Activated naive CD4-positive, alpha-beta T cell treated with anti-CD3 and anti-CD28 coated beads, Interleukin-2, amount 50 U/mL, for 72 hours (primary cell): ENCODE measurements around the gene CILP. TPM values are rescaled to one million over a fixed set of nuclear protein-coding genes. Genes with fewer than 3 reads are reported as not detected.

Experiments
- ATAC-seq, 2 donors: fragments of 150-1000 bp; cut with Tn5 transposase; 2 replicates each; pipeline ENCODE4 v1.10.0; 2021; ENCODE audit warnings: mild to moderate bottlenecking in 2 of 2, moderate library complexity in 2 of 2
- DNase-seq, 2 donors: peaks; one replicate each; pipeline ENCODE4 v3.0.0; 2021 to 2022; ENCODE audit warnings: low spot score in 2 of 2
- H3K27ac Mint-ChIP-seq, 2 donors: one replicate each; pipeline ENCODE4 v1.8.0; 2022; ENCODE audit warnings: mild to moderate bottlenecking in 2 of 2, mixed read lengths in 2 of 2
- H3K36me3 Mint-ChIP-seq, 2 donors: one replicate each; pipeline ENCODE4 v1.8.0; 2022; ENCODE audit warnings: mixed read lengths in 2 of 2
- H3K9me3 Mint-ChIP-seq, 2 donors: one replicate each; pipeline ENCODE4 v1.8.0; 2022; ENCODE audit warnings: mixed read lengths in 2 of 2
- total RNA-seq, 2 donors: library from RNA; stranded (reverse); gene quantifications; one replicate each; pipeline ENCODE4 v1.2.3, GENCODE V29; 2022

The CILP gene, protein sequence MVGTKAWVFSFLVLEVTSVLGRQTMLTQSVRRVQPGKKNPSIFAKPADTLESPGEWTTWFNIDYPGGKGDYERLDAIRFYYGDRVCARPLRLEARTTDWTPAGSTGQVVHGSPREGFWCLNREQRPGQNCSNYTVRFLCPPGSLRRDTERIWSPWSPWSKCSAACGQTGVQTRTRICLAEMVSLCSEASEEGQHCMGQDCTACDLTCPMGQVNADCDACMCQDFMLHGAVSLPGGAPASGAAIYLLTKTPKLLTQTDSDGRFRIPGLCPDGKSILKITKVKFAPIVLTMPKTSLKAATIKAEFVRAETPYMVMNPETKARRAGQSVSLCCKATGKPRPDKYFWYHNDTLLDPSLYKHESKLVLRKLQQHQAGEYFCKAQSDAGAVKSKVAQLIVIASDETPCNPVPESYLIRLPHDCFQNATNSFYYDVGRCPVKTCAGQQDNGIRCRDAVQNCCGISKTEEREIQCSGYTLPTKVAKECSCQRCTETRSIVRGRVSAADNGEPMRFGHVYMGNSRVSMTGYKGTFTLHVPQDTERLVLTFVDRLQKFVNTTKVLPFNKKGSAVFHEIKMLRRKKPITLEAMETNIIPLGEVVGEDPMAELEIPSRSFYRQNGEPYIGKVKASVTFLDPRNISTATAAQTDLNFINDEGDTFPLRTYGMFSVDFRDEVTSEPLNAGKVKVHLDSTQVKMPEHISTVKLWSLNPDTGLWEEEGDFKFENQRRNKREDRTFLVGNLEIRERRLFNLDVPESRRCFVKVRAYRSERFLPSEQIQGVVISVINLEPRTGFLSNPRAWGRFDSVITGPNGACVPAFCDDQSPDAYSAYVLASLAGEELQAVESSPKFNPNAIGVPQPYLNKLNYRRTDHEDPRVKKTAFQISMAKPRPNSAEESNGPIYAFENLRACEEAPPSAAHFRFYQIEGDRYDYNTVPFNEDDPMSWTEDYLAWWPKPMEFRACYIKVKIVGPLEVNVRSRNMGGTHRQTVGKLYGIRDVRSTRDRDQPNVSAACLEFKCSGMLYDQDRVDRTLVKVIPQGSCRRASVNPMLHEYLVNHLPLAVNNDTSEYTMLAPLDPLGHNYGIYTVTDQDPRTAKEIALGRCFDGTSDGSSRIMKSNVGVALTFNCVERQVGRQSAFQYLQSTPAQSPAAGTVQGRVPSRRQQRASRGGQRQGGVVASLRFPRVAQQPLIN
- under 1 TPM in 1 of 2 donors, not detected in 1; 0.04 TPM for total RNA-seq

DNA sequence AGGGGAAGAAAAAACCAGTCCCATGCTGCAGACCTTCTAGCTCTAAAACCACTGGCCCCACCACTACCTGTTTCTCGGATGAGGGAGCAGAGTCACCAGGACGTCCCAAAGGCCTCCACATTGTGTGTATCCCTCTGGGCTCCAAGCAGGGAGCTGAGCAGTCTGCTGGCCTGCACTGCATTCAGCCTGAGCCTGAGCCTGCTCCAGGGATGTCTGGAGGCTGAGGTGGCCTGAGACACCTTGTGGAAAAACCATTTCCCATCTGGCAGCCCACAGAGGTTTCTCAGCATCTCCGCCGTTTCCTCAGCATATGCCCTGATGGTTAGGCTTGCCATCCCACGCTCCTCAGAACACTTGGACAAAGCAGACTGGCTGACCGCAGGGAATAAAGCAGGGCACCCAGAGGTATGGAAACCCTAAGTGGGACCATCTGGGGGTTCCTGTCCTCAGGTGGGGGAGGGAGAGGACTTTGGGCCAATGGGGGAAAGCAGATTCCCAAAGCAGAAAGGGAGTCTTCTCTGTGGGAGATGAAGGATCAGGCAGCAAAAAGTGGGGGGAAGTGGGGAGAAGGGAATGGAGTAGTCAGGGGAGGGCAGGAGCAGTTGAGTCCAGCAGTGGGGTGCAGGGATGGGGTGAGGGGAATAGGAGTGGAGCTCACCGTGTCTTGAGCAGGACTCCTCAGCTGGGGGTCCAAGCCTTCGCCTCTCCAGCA, at the start of gene CILP:
CILP (minus strand) TSS at position 704 of the 712 bp plus-strand sequence. CDS start 1,718 bp downstream, outside the sequence.
- H3K36me3 Mint-ChIP-seq: no peaks in the 10 kb centered on the region
- no peaks in the 10 kb centered on the region for H3K9me3 Mint-ChIP-seq
- peak within 1 kb of the TSS in 1 of 2 donors; percentile 17 for H3K27ac Mint-ChIP-seq
- no peak for DNase-seq
- no peak for ATAC-seq

DNA sequence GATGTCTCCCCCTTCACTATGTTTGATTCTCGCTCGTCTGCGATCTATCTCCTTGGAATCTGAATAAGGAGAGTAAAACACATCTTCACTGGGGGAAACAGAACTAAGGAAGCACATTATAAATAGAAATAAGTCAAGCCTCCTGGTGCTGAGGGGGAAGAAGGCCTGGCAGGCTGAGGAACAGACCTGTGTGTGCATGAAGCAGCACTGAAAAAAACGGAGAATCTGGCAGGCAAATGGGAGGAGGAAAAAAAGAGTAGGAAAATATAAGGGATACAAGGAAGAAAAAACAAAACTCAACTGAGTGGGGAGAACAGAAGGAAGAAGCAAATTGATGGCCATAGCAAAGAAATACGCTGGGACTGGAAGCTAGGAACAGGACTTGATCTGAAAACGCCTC, 49.7 kb upstream of the CILP start:
- H3K36me3 Mint-ChIP-seq: peaks cover 10 to 13% of the 10 kb centered on the region in 2 donors
- H3K27ac Mint-ChIP-seq: no peak overlapping the region
- no peak for ATAC-seq
- H3K9me3 Mint-ChIP-seq: no peaks in the 10 kb centered on the region
- DNase-seq: no peak

DNA sequence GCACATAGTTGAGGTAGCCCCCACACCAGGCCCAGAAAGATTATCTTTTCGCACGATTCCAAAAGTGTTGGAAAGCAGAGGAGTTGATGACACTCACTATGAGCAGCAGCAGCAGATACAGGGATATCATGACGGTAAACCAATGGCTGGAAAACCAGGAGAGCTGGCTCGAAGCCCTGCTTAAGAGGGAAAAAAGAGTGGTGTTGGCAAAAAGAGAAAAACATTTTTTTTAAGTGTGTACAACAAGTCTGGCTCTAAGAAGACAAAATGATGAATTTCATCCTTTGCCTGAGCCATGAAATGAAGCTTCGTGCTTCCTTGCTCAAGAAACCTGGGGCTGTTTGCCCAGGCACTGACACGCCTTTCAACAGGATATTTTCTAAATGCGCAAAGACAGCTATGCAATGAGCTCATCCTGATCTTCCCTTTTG, 48.1 kb upstream of the CILP start:
- peaks cover 10 to 13% of the 10 kb centered on the region in 2 donors for H3K36me3 Mint-ChIP-seq
- no peak overlapping the region for H3K27ac Mint-ChIP-seq
- DNase-seq (no peak), ATAC-seq (no peak)
- no peaks in the 10 kb centered on the region for H3K9me3 Mint-ChIP-seq

DNA sequence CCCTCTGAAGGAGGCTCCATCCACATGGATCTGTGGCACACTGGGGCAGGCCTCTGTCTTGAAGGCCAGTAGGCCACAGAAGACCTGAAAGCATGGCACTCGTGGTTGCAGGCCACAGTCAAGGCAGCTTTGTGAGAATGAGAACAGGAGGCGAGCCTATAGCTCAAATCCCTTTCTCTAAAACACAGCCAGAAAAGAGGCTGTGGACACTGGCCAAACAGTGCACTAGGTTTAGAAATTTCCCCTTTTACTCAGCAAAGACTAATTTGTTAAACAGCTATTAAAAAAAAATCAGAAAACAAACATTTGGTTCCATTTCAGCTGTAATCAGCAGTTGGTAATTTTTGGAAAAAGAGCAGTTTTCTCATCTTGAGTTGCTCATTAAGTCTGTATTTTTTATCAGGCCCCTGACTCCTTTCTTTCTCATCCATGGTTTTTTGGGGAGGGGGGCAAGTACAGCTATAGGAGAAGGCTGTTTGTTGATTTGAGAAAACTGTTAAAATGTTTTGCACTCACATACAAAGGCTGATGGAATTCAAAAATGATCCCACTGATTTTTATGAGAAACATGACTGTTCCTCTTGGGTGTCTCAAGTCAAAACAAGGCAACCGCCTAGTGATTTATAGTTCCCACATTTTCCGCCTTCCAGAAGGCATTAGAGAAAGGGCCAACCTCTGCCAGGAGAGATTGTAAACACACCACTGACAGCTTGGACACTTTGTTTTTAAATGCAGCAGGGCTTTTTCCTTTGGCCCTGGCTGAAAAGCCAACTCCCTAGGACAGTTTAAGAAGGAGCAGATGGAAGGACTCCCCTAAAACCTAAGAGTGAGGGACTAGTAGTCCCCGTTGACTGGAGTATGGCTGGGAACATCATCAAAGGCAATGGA, 47.3 kb upstream of the CILP start:
- H3K36me3 Mint-ChIP-seq: peaks cover 10 to 13% of the 10 kb centered on the region in 2 donors
- DNase-seq (no peak), ATAC-seq (no peak)
- H3K27ac Mint-ChIP-seq: no peak overlapping the region
- no peaks in the 10 kb centered on the region for H3K9me3 Mint-ChIP-seq

DNA sequence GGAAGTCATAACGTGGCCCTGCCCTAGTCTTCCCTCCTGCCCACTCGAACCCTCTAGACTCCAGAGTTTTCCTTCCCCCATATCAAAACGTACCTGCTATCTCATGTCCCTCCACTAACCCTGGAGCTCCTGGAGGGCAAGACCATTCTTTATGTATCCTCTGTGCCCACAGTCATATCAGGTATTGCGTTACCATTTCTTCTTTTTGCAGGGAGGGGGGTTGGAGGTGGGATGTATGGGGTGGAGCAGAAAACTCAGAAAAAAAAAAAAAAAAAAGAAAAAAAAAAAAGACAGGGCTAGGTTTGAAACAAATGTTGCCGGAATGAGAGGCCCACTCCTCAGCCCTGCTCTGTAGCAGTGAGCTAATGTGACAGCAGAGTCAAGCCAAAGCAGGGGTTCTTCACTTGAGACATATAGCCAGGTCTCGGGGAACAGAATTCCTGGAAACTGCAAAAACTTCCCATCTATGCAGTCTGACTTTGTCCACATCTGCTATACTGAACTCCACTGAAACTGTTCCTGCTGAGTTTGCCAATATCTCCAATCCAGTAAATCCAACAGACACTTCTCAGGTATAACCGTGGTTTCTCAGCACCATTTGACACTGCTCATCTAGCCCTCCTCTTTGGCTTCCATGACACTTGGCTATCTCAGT, 44.3 kb upstream of the CILP start:
- no peaks in the 10 kb centered on the region for H3K9me3 Mint-ChIP-seq
- no peak overlapping the region for H3K27ac Mint-ChIP-seq
- no peak for DNase-seq
- no peak for ATAC-seq
- peaks cover 3 to 7% of the 10 kb centered on the region in 2 donors for H3K36me3 Mint-ChIP-seq

DNA sequence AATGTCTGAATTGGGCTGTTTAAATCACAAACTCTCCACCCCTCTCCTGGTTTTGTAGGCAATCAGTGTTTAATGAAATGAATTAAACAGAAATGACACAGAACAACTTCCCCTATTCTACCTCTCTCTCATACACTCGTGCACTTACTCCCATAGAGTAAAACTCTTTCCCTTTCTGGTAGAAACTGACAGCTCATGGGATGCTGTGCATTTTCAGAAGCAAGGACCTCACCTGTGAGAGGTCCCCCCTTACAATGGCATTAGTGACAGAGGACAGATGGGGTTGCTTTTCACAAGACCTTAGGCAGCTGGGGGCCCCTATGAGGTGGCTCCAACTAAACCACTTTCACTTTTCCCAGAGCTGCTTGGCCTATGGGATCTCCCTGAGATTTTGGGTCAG, 43.5 kb upstream of the CILP start:
- Mint-ChIP-seq H3K9me3 (no peaks in the 10 kb centered on the region), H3K36me3 (peaks cover 0 to 4% of the 10 kb centered on the region in 2 donors), H3K27ac (no peak overlapping the region)

DNA sequence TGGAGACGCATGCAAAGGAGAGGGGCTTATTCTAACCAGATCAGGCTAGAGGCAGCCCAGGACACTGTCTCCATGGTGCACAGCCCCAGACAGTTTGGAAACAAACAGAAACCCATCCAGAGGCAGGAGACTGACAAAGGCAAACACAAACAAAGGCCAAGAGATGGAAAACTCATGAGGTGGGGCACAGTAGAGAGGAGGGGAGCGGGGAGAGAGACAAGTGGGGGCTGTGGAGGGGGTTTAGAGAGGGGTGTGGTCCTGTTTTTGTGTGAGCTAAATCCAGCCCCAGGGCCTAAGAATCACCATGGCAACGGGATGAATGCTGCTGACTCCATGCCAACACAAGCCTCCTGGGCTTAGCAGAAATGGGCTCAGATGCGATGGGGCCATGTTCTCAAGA, 43.1 kb upstream of the CILP start:
- DNase-seq (no peak), ATAC-seq (no peak)
- Mint-ChIP-seq H3K27ac (no peak overlapping the region), H3K36me3 (peaks cover 0 to 4% of the 10 kb centered on the region in 2 donors), H3K9me3 (no peaks in the 10 kb centered on the region)

More for the DNA sequence above, 43.5 kb upstream of the CILP start:
- no peak for DNase-seq
- no peak for ATAC-seq

DNA sequence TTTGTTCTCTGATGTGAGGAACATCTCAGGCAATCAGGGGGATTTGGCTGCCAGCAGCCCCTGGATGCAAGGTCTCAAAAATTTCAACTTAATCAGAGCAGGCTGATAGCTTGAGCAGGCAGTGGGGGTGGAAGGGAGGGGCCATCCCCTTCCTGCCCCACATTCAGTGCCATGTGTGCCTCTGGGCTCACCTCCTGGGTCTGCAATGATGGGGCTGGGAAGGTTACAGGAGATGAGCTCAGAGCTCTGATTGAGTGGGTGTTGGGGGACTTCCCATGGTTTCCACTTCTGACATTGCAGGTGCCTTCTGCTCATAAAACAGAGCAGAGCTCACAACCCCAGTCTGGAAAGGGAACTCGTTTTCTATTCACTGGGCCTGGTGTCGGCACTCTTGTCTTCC, 38.4 kb upstream of the CILP start:
- DNase-seq (peak; percentile 62 to 71), ATAC-seq (peak; percentile 99 to 100)
- H3K9me3 Mint-ChIP-seq: no peaks in the 10 kb centered on the region

DNA sequence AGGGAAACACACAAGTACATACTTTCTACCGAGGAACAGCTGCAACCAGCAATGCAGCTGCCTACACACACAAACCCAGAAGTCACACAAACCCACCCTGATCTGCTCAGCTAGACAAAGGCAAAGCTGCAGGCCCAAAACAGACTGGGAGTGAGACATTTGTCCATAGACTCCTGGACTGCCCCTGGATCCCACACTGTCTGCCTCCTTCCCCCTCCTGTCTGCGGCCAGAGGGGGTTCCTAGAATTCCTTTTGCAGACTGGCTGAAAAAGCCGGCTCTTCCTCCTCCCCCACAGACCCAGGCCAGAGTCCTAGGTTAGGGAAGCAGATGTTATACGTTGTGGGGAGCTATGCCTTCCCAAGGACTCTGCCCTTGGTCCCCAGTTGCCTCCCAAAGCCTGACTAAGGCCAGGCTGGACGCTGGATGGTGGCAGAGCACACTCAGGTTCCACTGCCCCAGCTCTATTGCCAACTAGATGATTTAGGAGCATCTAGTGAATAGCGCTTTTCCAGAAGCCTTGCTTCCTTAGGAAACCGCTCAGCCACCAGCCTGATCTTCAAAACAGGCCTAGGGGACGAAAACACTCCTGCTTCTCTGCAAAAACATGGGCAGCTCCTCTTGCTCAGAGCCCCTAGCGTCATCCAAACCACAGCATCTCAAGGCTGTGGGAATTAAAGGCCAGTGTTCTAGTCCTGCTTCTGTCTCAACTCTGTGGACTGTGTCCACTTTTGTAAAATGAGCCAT, 37.4 kb upstream of the CILP start:
- peak overlapping the region; percentile 73 to 94 for H3K27ac Mint-ChIP-seq

More for the DNA sequence above, 38.4 kb upstream of the CILP start:
- H3K27ac Mint-ChIP-seq: peak overlapping the region; percentile 73 to 94
- H3K36me3 Mint-ChIP-seq: peaks cover 5 to 6% of the 10 kb centered on the region in 2 donors

DNA sequence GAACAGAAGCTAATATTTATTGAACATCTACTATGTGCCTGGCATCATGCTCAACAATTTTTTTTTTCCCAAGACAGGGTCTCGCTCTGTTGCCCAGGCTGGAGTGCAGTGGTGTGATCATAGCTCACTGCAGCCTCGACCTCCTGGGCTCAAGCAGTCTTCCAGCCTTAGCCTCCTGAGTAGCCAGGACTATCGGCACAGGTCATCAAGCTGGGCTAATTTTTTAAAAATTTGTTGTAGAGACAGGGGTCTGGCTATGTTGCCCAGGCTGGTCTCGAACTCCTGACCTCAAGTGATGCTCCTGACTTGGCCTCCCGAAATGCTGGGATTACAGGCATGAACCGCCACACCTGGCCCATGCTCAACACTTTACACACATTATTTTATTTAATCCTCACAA, 35.7 kb upstream of the CILP start:
- DNase-seq (no peak), ATAC-seq (no peak)
- peak overlapping the region in 1 of 2 donors; percentile 48 for H3K27ac Mint-ChIP-seq
- no peaks in the 10 kb centered on the region for H3K9me3 Mint-ChIP-seq
- H3K36me3 Mint-ChIP-seq: peaks cover 5 to 6% of the 10 kb centered on the region in 2 donors

More for the DNA sequence above, 37.4 kb upstream of the CILP start:
- no peak for DNase-seq
- Mint-ChIP-seq H3K36me3 (peaks cover 5 to 6% of the 10 kb centered on the region in 2 donors), H3K9me3 (no peaks in the 10 kb centered on the region)
- ATAC-seq: no peak

DNA sequence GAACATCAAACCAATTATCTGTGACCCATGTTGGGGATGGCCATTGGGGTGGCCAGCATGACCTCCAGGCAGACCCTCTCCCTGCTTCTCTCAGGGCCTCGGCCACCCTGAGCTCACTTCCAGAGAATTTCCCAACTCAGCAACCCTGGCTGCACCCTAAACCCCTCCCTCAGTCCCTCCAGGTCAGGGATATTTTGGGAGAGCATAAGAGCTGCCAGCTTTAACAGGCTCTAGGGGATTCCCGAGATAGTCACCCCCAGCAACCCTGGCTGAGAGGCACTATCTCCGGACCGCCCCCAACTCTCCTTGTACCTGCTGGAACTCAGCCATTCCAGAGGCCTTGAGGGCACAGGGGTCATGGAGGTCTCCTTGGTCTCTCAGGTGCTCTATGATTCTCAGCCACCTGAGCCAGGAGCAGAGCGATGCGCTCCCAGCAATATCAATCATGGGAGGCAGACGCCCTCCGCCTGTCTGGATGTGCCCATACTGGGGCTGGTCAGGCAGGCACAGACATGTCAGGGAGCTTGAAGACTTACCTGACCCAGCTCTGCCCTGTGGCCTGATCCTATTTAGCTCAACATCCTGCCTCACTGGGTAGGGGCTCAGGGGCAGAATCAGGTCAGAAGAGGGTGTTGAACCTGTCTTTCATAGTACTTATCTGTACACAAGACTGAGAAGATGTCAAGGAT, 34.9 kb upstream of the CILP start:
- no peak for DNase-seq
- H3K36me3 Mint-ChIP-seq: peaks cover 5 to 6% of the 10 kb centered on the region in 2 donors
- H3K9me3 Mint-ChIP-seq: no peaks in the 10 kb centered on the region
- no peak for ATAC-seq
- H3K27ac Mint-ChIP-seq: no peak overlapping the region

DNA sequence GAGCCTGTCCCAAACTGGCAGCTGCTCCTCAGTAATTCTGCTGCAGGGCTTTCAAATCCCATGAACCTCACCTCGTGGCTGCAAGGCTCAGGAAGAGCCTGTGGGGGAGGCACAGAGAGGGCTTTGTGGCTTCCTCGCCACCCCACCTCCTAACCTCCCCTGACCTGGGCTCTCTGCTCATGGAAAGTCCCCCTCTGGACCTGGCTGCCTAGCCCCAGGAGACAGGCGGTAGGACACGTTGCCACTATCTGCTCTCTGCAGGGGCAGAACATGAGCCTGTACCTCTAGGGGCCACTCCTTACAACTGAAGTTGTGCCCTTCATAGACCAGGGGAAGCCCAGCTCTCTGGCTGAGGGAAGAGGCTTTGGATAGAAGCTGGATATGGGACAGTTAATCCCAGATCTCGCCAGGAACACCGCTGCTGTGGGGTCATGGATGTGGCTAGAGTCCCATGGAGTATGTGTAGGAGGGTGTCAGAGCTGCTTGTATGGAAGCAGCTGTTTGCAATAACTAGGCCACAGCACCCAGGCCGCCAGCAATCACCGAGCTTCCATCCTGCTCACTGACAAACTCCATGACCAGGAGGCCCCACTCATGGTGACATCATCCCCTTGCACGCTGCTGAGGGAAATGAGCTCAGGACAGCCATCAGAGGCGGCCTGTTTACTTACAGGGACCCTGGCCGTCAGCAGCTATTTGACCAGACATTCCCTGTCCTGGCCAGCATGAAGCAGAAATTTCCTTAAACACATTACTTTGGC, 34.0 kb upstream of the CILP start:
- DNase-seq (no peak), ATAC-seq (no peak)
- Mint-ChIP-seq H3K9me3 (no peaks in the 10 kb centered on the region), H3K36me3 (peaks cover 5 to 6% of the 10 kb centered on the region in 2 donors), H3K27ac (peak overlapping the region in 1 of 2 donors; percentile 36)

DNA sequence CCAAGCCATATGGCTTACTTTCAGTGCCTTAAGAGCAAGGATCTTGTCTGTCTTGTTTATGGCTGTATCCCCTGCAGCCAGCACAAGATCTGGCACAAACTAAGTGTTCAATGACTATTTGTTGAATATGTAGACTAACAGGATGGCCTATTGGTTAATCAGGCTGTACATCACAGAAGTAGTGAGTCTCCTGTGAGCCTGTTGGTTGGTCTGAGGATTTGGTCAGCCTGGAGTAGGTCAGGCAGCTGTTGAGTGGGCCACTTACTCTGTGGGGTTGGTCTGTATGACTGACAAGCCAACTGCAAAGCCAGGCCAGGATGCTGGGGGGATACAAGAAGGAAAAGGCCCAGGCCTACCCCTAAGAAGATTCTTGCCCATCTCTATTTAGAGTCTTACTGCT, 33.4 kb upstream of the CILP start:
- Mint-ChIP-seq H3K36me3 (peaks cover 5 to 6% of the 10 kb centered on the region in 2 donors), H3K9me3 (no peaks in the 10 kb centered on the region), H3K27ac (no peak overlapping the region)
- no peak for ATAC-seq
- no peak for DNase-seq
